Gastroesophageal sphincter (tissue), 4 donors: ENCODE results near the gene PGLYRP2. TPM values are rescaled to one million over a fixed set of nuclear protein-coding genes. Genes with fewer than 3 reads are reported as not detected.

ENCODE experiments used
- ATAC-seq: fragments of 150-250 bp; one replicate; pipeline ENCODE4 v1.9.1; 2016; ENCODE audit warnings: mild to moderate bottlenecking, moderate library complexity
- H3K27ac ChIP-seq, 4 donors: fragments of 200-600 bp; sonication (generic) in 3 of 4; 1 replicate in 3 of 4; 2 replicates in 1 of 4; pipeline ENCODE4 v1.5.1; 2016 to 2019
- H3K27me3 ChIP-seq: fragments of 200-600 bp; sonication (generic); one replicate; pipeline ENCODE4 v1.5.1; 2019
- H3K36me3 ChIP-seq, 2 donors: fragments of 200-600 bp; sonication (generic); one replicate each; pipeline ENCODE4 v1.5.1; 2019; ENCODE audit warnings: control low read depth in 1 of 2
- H3K4me1 ChIP-seq, 3 donors: fragments of 200-600 bp; sonication (generic); 1 replicate in 2 of 3; 2 replicates in 1 of 3; pipeline ENCODE4 v1.5.1; 2016 to 2019; ENCODE audit warnings: control low read depth in 2 of 3
- H3K4me3 ChIP-seq, 2 donors: fragments of 200-600 bp; sonication (generic); one replicate each; pipeline ENCODE4 v1.5.1; 2019; ENCODE audit warnings: mild to moderate bottlenecking in 1 of 2, moderate library complexity in 1 of 2
- H3K9me3 ChIP-seq, 3 donors: fragments of 200-600 bp; sonication (generic); one replicate each; pipeline ENCODE4 v1.5.1; 2017 to 2019; ENCODE audit warnings: control low read depth in 2 of 3
- CTCF ChIP-seq, 4 experiments: fragments of 200-600 bp in 2 of 4; fragments of 450-650 bp in 2 of 4; sonication (generic) in 1 of 4; IDR thresholded peaks; one replicate each; pipeline ENCODE4 v1.5.1; 2017 to 2019; ENCODE audit warnings: antibody characterized with exemption in 4 of 4, mild to moderate bottlenecking in 2 of 4, moderate library complexity in 2 of 4
- EP300 ChIP-seq: sonication (generic); formaldehyde crosslinking; IDR thresholded peaks from one replicate; pipeline ENCODE4 v1.6.1; 2017; ENCODE audit warnings: antibody characterized with exemption, mild to moderate bottlenecking
- POLR2A ChIP-seq, 2 donors: fragments of 450-650 bp; IDR thresholded peaks; one replicate each; pipeline ENCODE4 v1.6.1; 2017; ENCODE audit warnings: antibody characterized with exemption in 2 of 2, mild to moderate bottlenecking in 2 of 2, moderate library complexity in 1 of 2
- POLR2AphosphoS5 ChIP-seq: sonication (generic); formaldehyde crosslinking; IDR thresholded peaks from one replicate; pipeline ENCODE4 v1.6.1; 2017; ENCODE audit warnings: antibody characterized with exemption
- WGBS, 2 donors: methylation state at CpG; one replicate each; pipeline ENCODE4 v1.1.5; 2018; ENCODE audit warnings: low coverage in 1 of 2; 5-methylcytosine and 5-hydroxymethylcytosine counted together
- total RNA-seq, 4 donors: library from RNA; depleted of rRNA; stranded (reverse); fragments of >200 nt; gene quantifications; one replicate each; pipeline ENCODE4 v1.1.0, GENCODE V29; 2016

PGLYRP2 gene
- total RNA-seq, 4 donors from 2014 or later: not detected

GRCh38 chr19:15424121-15424520 is 55.2 kb downstream of the PGLYRP2 start:
- Histone ChIP-seq H3K4me1 (peaks cover 0 to 23% (median 3%) of the 10 kb centered on the region in 3 donors), H3K9me3 (peaks cover 0 to 8% (median 0%) of the 10 kb centered on the region in 3 donors), H3K27me3 (no peaks in the 10 kb centered on the region), H3K27ac (no peak overlapping the region), H3K36me3 (peaks cover 0 to 78% of the 10 kb centered on the region in 2 donors), H3K4me3 (no peak overlapping the region)
- ATAC-seq: no peak
- TF ChIP-seq POLR2AphosphoS5 (no peak), POLR2A (IDR thresholded peaks at IDR 0.05) (no peak), EP300 (no peak), CTCF (IDR thresholded peaks at IDR 0.05) (no peak)
- WGBS, 2 donors: no CpG with 5 or more reads among the region's 13 CpGs

GRCh38 chr19:15423130-15423529 is 56.2 kb downstream of the PGLYRP2 start:
- Histone ChIP-seq H3K4me1 (peaks cover 0 to 15% (median 3%) of the 10 kb centered on the region in 3 donors), H3K9me3 (peaks cover 0 to 8% (median 0%) of the 10 kb centered on the region in 3 donors), H3K36me3 (peaks cover 0 to 68% of the 10 kb centered on the region in 2 donors), H3K27ac (no peak overlapping the region), H3K4me3 (no peak overlapping the region), H3K27me3 (no peaks in the 10 kb centered on the region)
- no peak for ATAC-seq
- TF ChIP-seq POLR2AphosphoS5 (no peak), POLR2A (IDR thresholded peaks at IDR 0.05) (no peak), EP300 (no peak), CTCF (IDR thresholded peaks at IDR 0.05) (no peak)
- WGBS, 2 donors: no CpG with 5 or more reads among the region's 6 CpGs

- peaks cover 0 to 62% of the 10 kb centered on the region in 2 donors for H3K36me3 ChIP-seq
- peak overlapping the region in 1 of 4 donors; percentile 31 for H3K27ac ChIP-seq
- WGBS, 2 donors: 81 to 100% methylated on average over 2 to 14 of the region's 22 CpGs
- no peaks in the 10 kb centered on the region for H3K27me3 ChIP-seq
- H3K4me1 ChIP-seq: peaks cover 0 to 21% (median 7%) of the 10 kb centered on the region in 3 donors
- TF ChIP-seq EP300 (no peak), POLR2A (IDR thresholded peaks at IDR 0.05) (no peak), POLR2AphosphoS5 (no peak), CTCF (IDR thresholded peaks at IDR 0.05) (no peak)
- H3K4me3 ChIP-seq: no peak overlapping the region
- peaks cover 0 to 8% (median 0%) of the 10 kb centered on the region in 3 donors for H3K9me3 ChIP-seq
- ATAC-seq: no peak
Observed at GRCh38 chr19:15422296-15423075, 56.8 kb downstream of the PGLYRP2 start.

- 60% methylated on average over 7 to 10 of the region's 15 CpGs for WGBS, 2 donors
- ATAC-seq: no peak
- H3K4me3 ChIP-seq: no peak overlapping the region
- H3K9me3 ChIP-seq: peaks cover 0 to 8% (median 0%) of the 10 kb centered on the region in 3 donors
- peaks cover 0 to 55% of the 10 kb centered on the region in 2 donors for H3K36me3 ChIP-seq
- H3K27ac ChIP-seq: peak overlapping the region in 1 of 4 donors; percentile 31
- H3K27me3 ChIP-seq: no peaks in the 10 kb centered on the region
- H3K4me1 ChIP-seq: peaks cover 3 to 28% (median 14%) of the 10 kb centered on the region in 3 donors
- no peak for TF ChIP-seq POLR2AphosphoS5
- TF ChIP-seq CTCF (IDR thresholded peaks at IDR 0.05): no peak
- TF ChIP-seq POLR2A (IDR thresholded peaks at IDR 0.05): no peak
- no peak for TF ChIP-seq EP300
Observed at GRCh38 chr19:15421721-15422260, 57.5 kb downstream of the PGLYRP2 start.
